ENCODE data around the gene DGCR6L. TPM values are rescaled to one million over a fixed set of nuclear protein-coding genes. Genes with fewer than 3 reads are reported as not detected.
A peak's percentile ranks its signal among the peaks of the same experiment; 100 is the strongest.
"Not testable (repeated sequence)": the region's sequence is repeated elsewhere in the genome, so short reads cannot be mapped to it uniquely, and the experiment has no call there.

The DGCR6L gene
- total RNA-seq: 25.1 TPM

GRCh38 chr22:20319745-20320658, at the start of gene DGCR6L:
DGCR6L (minus strand) TSS chr22:20320060; CDS start chr22:20319988, 72 bp downstream.
- DNase-seq: peak; percentile 85

- DNase-seq: not testable (repeated sequence)
Measured at GRCh38 chr22:20368875-20369274, 49.0 kb upstream of the DGCR6L start.

GRCh38 chr22:20366841-20367240, 47.0 kb upstream of the DGCR6L start:
- not testable (repeated sequence) for DNase-seq

- not testable (repeated sequence) for DNase-seq
Measured at GRCh38 chr22:20364335-20365260, 44.7 kb upstream of the DGCR6L start.

- not testable (repeated sequence) for DNase-seq
Measured at GRCh38 chr22:20362403-20362802, 42.5 kb upstream of the DGCR6L start.

- DNase-seq: not testable (repeated sequence)
Measured at GRCh38 chr22:20361752-20362229, 41.9 kb upstream of the DGCR6L start.

- DNase-seq: not testable (repeated sequence)
Measured at GRCh38 chr22:20360866-20361751, 41.2 kb upstream of the DGCR6L start.

- not testable (repeated sequence) for DNase-seq
Measured at GRCh38 chr22:20360261-20360660, 40.4 kb upstream of the DGCR6L start.

- not testable (repeated sequence) for DNase-seq
Measured at GRCh38 chr22:20358503-20359239, 38.8 kb upstream of the DGCR6L start.

GRCh38 chr22:20357967-20358366, 38.1 kb upstream of the DGCR6L start:
- DNase-seq: not testable (repeated sequence)

GRCh38 chr22:20356906-20357305, 37.0 kb upstream of the DGCR6L start:
- not testable (repeated sequence) for DNase-seq

GRCh38 chr22:20355939-20356636, 36.2 kb upstream of the DGCR6L start:
- DNase-seq: not testable (repeated sequence)

GRCh38 chr22:20354238-20354975, 34.5 kb upstream of the DGCR6L start:
- DNase-seq: no peak

- DNase-seq: not testable (repeated sequence)
Measured at GRCh38 chr22:20352536-20352935, 32.7 kb upstream of the DGCR6L start.

GRCh38 chr22:20346553-20346952, 26.7 kb upstream of the DGCR6L start:
- not testable (repeated sequence) for DNase-seq

- not testable (repeated sequence) for DNase-seq
Measured at GRCh38 chr22:20338291-20338690, 18.4 kb upstream of the DGCR6L start.

GRCh38 chr22:20337807-20338206, 17.9 kb upstream of the DGCR6L start:
- not testable (repeated sequence) for DNase-seq

GRCh38 chr22:20336561-20336960, 16.7 kb upstream of the DGCR6L start:
- DNase-seq: not testable (repeated sequence)

- not testable (repeated sequence) for DNase-seq
Measured at GRCh38 chr22:20328569-20328930, 8.7 kb upstream of the DGCR6L start.

All from skin of body (tissue), 2 donors.